B cell (primary cell): ENCODE results near the gene SPECC1L. TPM values are rescaled to one million over a fixed set of nuclear protein-coding genes. Genes with fewer than 3 reads are reported as not detected.

ENCODE experiments used
- ATAC-seq: fragments of 200-7000 bp; cut with Tn5 transposase; one replicate; pipeline ENCODE4 v1.10.0; 2021; ENCODE audit warnings: low read depth, mild to moderate bottlenecking, moderate number of reproducible peaks, moderate library complexity
- CTCF ChIA-PET: fragments of 350-600 bp; sonication (Branson Sonifier 250); formaldehyde crosslinking; loops from one replicate; lab custom pipeline; 2021; ENCODE audit warnings: antibody characterized with exemption, inconsistent platforms; lab: Charles Lee
- POLR2A ChIA-PET: fragments of 350-600 bp; sonication (Branson Sonifier 250); formaldehyde crosslinking; loops from one replicate; lab custom pipeline; 2021; ENCODE audit warnings: antibody characterized with exemption; lab: Charles Lee
- DNase-seq: peaks from one replicate; pipeline ENCODE4 v3.0.0; 2013
- H2AFZ ChIP-seq: 2 replicates; pipeline ENCODE4 v1.6.1; 2012; ENCODE audit warnings: mild to moderate bottlenecking, low read depth, low read length; ENCODE audit not compliant: insufficient read depth, poor library complexity, severe bottlenecking
- H3K27ac ChIP-seq, 2 donors: 1 replicate in 1 of 2; 2 replicates in 1 of 2; pipeline ENCODE4 v1.5.1; 2012 to 2013; ENCODE audit warnings: low read length in 2 of 2, mild to moderate bottlenecking in 2 of 2, moderate library complexity in 1 of 2
- H3K27me3 ChIP-seq, 4 experiments: fragments of 200-600 bp in 1 of 4; sonication (generic) in 1 of 4; replicated peaks in 1 of 4; 1 replicate in 2 of 4; 2 replicates in 2 of 4; pipeline versions ENCODE4 v1.6.1 to v1.7.0; 2013 to 2016; ENCODE audit warnings: low read length in 3 of 4, mild to moderate bottlenecking in 2 of 4, mixed read lengths in 1 of 4, moderate library complexity in 1 of 4; ENCODE audit not compliant: insufficient read depth in 4 of 4, control insufficient read depth in 3 of 4; ENCODE audit errors: control extremely low read depth in 1 of 4
- H3K36me3 ChIP-seq, 2 experiments: replicated peaks in 1 of 2; 1 replicate in 1 of 2; 2 replicates in 1 of 2; pipeline versions ENCODE4 v1.6.1 to v1.7.1; 2013; ENCODE audit warnings: low read length in 1 of 2; ENCODE audit not compliant: insufficient read depth in 2 of 2, control insufficient read depth in 1 of 2; ENCODE audit errors: control extremely low read depth in 1 of 2, extremely low read depth in 1 of 2
- H3K4me1 ChIP-seq, 2 donors: fragments of 200-600 bp in 1 of 2; sonication (generic) in 1 of 2; 1 replicate in 1 of 2; 2 replicates in 1 of 2; pipeline versions ENCODE4 v1.5.1 to v1.6.1; 2013 to 2017; ENCODE audit warnings: low read length in 2 of 2; ENCODE audit not compliant: control insufficient read depth in 2 of 2, insufficient read depth in 2 of 2
- H3K4me2 ChIP-seq: replicated peaks from 2 replicates; pipeline ENCODE3; 2012; ENCODE audit warnings: mild to moderate bottlenecking, low read depth, low read length; ENCODE audit not compliant: poor library complexity, severe bottlenecking
- H3K4me3 ChIP-seq, 5 experiments: fragments of 200-600 bp in 1 of 5; sonication (generic) in 1 of 5; 1 replicate in 3 of 5; 2 replicates in 2 of 5; pipeline versions ENCODE4 v1.5.1 to v1.7.0; 2011 to 2016; ENCODE audit warnings: low read length in 4 of 5, mild to moderate bottlenecking in 4 of 5, low read depth in 2 of 5, control low read depth in 1 of 5, moderate library complexity in 1 of 5; ENCODE audit not compliant: insufficient read depth in 1 of 5; ENCODE audit errors: control extremely low read depth in 1 of 5, extremely low read depth in 1 of 5
- H3K79me2 ChIP-seq: fragments of 200-600 bp; sonication (generic); one replicate; pipeline ENCODE4 v1.6.0; 2016; ENCODE audit warnings: low read length; ENCODE audit not compliant: control insufficient read depth, insufficient read depth
- H3K9ac ChIP-seq: fragments of 200-600 bp; sonication (generic); 2 replicates; pipeline ENCODE4 v1.6.1; 2017; ENCODE audit warnings: mild to moderate bottlenecking, low read length, moderate library complexity
- H3K9me3 ChIP-seq, 3 donors: one replicate each; pipeline versions ENCODE4 v1.6.1 to v1.7.1; 2013; ENCODE audit warnings: low read length in 2 of 3; ENCODE audit not compliant: control insufficient read depth in 2 of 3, insufficient read depth in 1 of 3; ENCODE audit errors: control extremely low read depth in 1 of 3
- H4K20me1 ChIP-seq: 2 replicates; pipeline ENCODE4 v1.6.0; 2012; ENCODE audit warnings: mild to moderate bottlenecking, low read length; ENCODE audit not compliant: insufficient read depth, control insufficient read depth, poor library complexity, severe bottlenecking
- H3K27ac Mint-ChIP-seq: one replicate; pipeline ENCODE4 v1.8.0; 2021; ENCODE audit warnings: mixed read lengths
- H3K27me3 Mint-ChIP-seq: one replicate; pipeline ENCODE4 v1.8.0; 2021; ENCODE audit warnings: mixed read lengths
- H3K4me1 Mint-ChIP-seq: one replicate; pipeline ENCODE4 v1.8.0; 2021; ENCODE audit warnings: mixed read lengths
- H3K4me3 Mint-ChIP-seq: one replicate; pipeline ENCODE4 v1.8.0; 2021; ENCODE audit warnings: mixed read lengths
- H3K9me3 Mint-ChIP-seq: one replicate; pipeline ENCODE4 v1.8.0; 2022; ENCODE audit warnings: mixed read lengths; ENCODE audit not compliant: insufficient read depth
- CTCF ChIP-seq: fragments of 200-600 bp; IDR thresholded peaks from one replicate; pipeline ENCODE4 v1.8.0; 2022; ENCODE audit warnings: antibody characterized with exemption, mild to moderate bottlenecking
- EZH2 ChIP-seq: IDR thresholded peaks from 2 replicates; pipeline ENCODE4 v1.6.1; 2012; ENCODE audit warnings: borderline replicate concordance, low read depth, mild to moderate bottlenecking, moderate library complexity, low read length; ENCODE audit not compliant: insufficient read depth, poor library complexity, severe bottlenecking
- WGBS: methylation state at CpG from one replicate; pipeline ENCODE4 v1.1.5; 2013; ENCODE audit warnings: missing lambda C conversion rate; ENCODE audit not compliant: insufficient coverage; 5-methylcytosine and 5-hydroxymethylcytosine counted together
- intact Hi-C: fragments of 100-400 bp; cut with micrococcal nuclease; formaldehyde crosslinking; loops from one replicate; pipeline ENCODE4 v1.10.0; 2022
- polyA plus RNA-seq: library from polyadenylated mRNA; depleted of rRNA; stranded (reverse); fragments of >200 nt; gene quantifications from 2 replicates; pipeline ENCODE4 v1.2.3, GENCODE V29; 2012
- total RNA-seq, 2 donors: library from RNA; stranded (reverse); fragments of 120-200 nt in 1 of 2; gene quantifications; 1 replicate in 1 of 2; 2 replicates in 1 of 2; pipeline versions ENCODE4 v1.2.3 to v1.2.4, GENCODE V29; 2013 to 2022

The SPECC1L gene
- total and polyA plus RNA-seq, 2 donors (not counting 1 experiment from before 2014, with no cell fraction given) = 14.4 to 85.3 TPM

DNA sequence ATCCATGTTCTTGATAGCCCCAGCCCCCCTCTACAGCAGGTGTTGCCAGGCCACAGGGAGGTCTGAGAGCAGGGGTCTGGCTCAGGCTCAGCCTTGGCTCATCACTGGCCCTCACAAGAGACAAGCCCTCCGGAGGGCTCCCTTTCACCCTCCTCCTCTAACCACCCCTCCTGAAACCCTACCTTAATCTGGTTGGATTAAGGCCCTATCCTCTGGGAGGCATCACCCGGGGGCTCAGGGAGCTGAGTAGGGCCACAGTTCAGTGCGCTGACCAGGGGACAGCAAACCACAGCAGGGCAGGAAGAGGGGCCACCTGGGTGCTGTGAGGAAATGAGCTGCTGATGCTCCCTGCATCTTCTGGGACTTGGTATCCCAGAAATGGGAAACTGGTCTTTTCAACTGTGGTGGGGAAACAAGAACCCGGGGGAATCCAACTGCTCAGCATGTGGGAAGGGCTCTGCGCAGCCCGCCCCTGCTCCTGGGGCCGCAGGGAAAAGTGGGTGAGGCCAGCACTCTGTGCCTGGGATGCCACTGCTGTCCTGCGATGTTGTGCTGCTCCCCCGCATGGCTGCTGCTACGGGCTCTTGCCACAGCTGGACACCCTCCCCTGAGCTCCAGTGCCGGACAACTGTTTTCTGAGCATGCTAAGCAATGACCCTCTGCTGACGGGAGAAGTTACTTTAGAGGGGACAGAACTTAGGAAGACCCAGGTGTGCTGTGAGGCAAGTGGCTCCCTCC, 174.3 kb downstream of the SPECC1L start:
- H4K20me1 ChIP-seq = peaks cover 45% of the 10 kb centered on the region
- ATAC-seq (no peak), DNase-seq (no peak)
- H3K9me3 ChIP-seq = no peaks in the 10 kb centered on the region
- peaks cover 64% of the 10 kb centered on the region for H3K79me2 ChIP-seq
- peaks cover 11 to 41% of the 10 kb centered on the region in 2 experiments for H3K36me3 ChIP-seq
- 96% methylated on average over 12 of the region's 12 CpGs for WGBS
- H3K27ac ChIP-seq = no peak overlapping the region
- no peak overlapping the region for H3K27ac Mint-ChIP-seq
- H3K4me3 ChIP-seq = no peak overlapping the region
- no peak overlapping the region for H3K4me2 ChIP-seq
- no peak overlapping the region for H3K4me3 Mint-ChIP-seq
- no peaks in the 10 kb centered on the region for H3K27me3 Mint-ChIP-seq
- intact Hi-C loops = no loop called here
- H3K4me1 Mint-ChIP-seq = peaks cover 32% of the 10 kb centered on the region
- no peaks in the 10 kb centered on the region for H3K27me3 ChIP-seq
- ChIA-PET CTCF (no interaction called here), POLR2A (no interaction called here)
- no peak overlapping the region for H3K9ac ChIP-seq
- H3K4me1 ChIP-seq = peaks cover under 1 to 13% of the 10 kb centered on the region in 2 donors
- TF ChIP-seq CTCF (no peak), EZH2 (no peak)
- no peaks in the 10 kb centered on the region for H3K9me3 Mint-ChIP-seq
- H2AFZ ChIP-seq = no peak overlapping the region
